ENCODE results near the gene BICDL2. TPM values are rescaled to one million over a fixed set of nuclear protein-coding genes. Genes with fewer than 3 reads are reported as not detected.
A peak's percentile ranks its signal among the peaks of the same experiment; 100 is the strongest.
"Not testable (repeated sequence)": the region's sequence is repeated elsewhere in the genome, so short reads cannot be mapped to it uniquely, and the experiment has no call there.

The BICDL2 gene
- polyA plus RNA-seq (2011; rRNA removed) (not detected in 2 replicates), polyA plus RNA-seq (2017; fragmentation: RNase III; extraction: RNeasy Plus Mini Kit Qiagen cat#74134 plus additional on column Dnase treatment) (not detected in 3 replicates), polyA minus RNA-seq (2011; rRNA and poly(A)+ RNA removed) (not detected in 2 replicates)
- polyA plus RNA-seq (2012; cell fraction: cytosol; rRNA removed), result 0.03 TPM in 1 of 2 replicates, not detected in the other
- polyA plus RNA-seq (2012; cell fraction: nucleus; rRNA removed), result 0.04 and 0.06 TPM in 2 replicates

GRCh38 chr16:3036726-3037315 lies at the start of gene BICDL2:
Gene BICDL2, minus strand, starts transcription at chr16:3036944. Its CDS starts 1,448 bp downstream, at chr16:3035496.
- H3K4me2 ChIP-seq, result peak within 1 kb of the TSS; percentile 68

GRCh38 chr16:3085868-3086595 lies 49.3 kb upstream of the BICDL2 start:
- DNase-seq (ENCODE audit: low read depth in 1 of 2, low spot score in 1 of 2) (no peak), ATAC-seq (no peak), FAIRE-seq (no peak)
- Histone ChIP-seq H3K4me3 (no peak overlapping the region), H3K4me1 (no peaks in the 10 kb centered on the region), H3K27ac (no peak overlapping the region), H3K4me2 (no peak overlapping the region), H3K9me3 (no peaks in the 10 kb centered on the region)
- WGBS (ENCODE audit: missing lambda C conversion rate), result 86% methylated on average over 17 of the region's 17 CpGs
- ChIA-PET CTCF (interaction anchor here (0.7 to 4.1 kb wide), 5 partner anchors 8 to 43 kb away, joined by 3 to 29 read pairs (median 5); no protein-coding TSS in a partner anchor), POLR2A (no interaction called here)
- TF ChIP-seq CBX8 (IDR thresholded peaks at IDR 0.05), result no peak

More at GRCh38 chr16:3036726-3037315, at the start of gene BICDL2:
- FAIRE-seq (no peak), DNase-seq (ENCODE audit: low read depth in 1 of 2, low spot score in 1 of 2) (no peak), ATAC-seq (no peak)
- Histone ChIP-seq H3K4me3 (peak within 1 kb of the TSS; percentile 30; the same call in 1 of the 3 replicates), H3K4me1 (0 out of 3 replicates have a peak, but pooled peaks cover 4% of the 10 kb centered on the region), H3K9me3 (no peaks in the 10 kb centered on the region), H3K27ac (peak within 1 kb of the TSS in 1 of 2 experiments; percentile 43; a peak in 2 of 6 replicates)
- TF ChIP-seq RARB (CRISPR knock-in tag; IDR thresholded peaks at IDR 0.05), result no peak
- TF ChIP-seq BHLHE40 (IDR thresholded peaks at IDR 0.05; ENCODE audit: low read depth, low read length), result no peak
- TF ChIP-seq ZSCAN20 (CRISPR knock-in tag; IDR thresholded peaks at IDR 0.05), result no peak
- TF ChIP-seq MAX (IDR thresholded peaks at IDR 0.05), result no peak
- no peak for TF ChIP-seq CBX8 (IDR thresholded peaks at IDR 0.05)
- no peak for TF ChIP-seq EHF (CRISPR knock-in tag; IDR thresholded peaks at IDR 0.05)
- ChIA-PET POLR2A (no interaction called here), CTCF (interaction anchor here (0.9 to 11.8 kb wide), 3 partner anchors 7 to 22 kb away, joined by 4 to 178 read pairs (median 6); no protein-coding TSS in a partner anchor)
- WGBS (ENCODE audit: missing lambda C conversion rate), result 64% methylated on average over 11 of the region's 44 CpGs

- no peak for TF ChIP-seq PHF8 (IDR thresholded peaks at IDR 0.05; ENCODE audit: borderline replicate concordance, low read depth)
- TF ChIP-seq EHF (CRISPR knock-in tag; IDR thresholded peaks at IDR 0.05), result no peak
- no peak for TF ChIP-seq BHLHE40 (IDR thresholded peaks at IDR 0.05; ENCODE audit: low read depth, low read length)
- no peak for TF ChIP-seq USF2 (IDR thresholded peaks at IDR 0.05)
- TF ChIP-seq NR3C1 (IDR thresholded peaks at IDR 0.05), result no peak
- no peak for TF ChIP-seq HOXB13 (CRISPR knock-in tag; IDR thresholded peaks at IDR 0.05; ENCODE audit: low read depth)
- no peak for TF ChIP-seq HOXA7 (CRISPR knock-in tag; IDR thresholded peaks at IDR 0.05)
- no peak for TF ChIP-seq SMC3 (IDR thresholded peaks at IDR 0.05)
- no peak for TF ChIP-seq MAZ (IDR thresholded peaks at IDR 0.05; ENCODE audit: borderline replicate concordance, low read depth, low read length)
- FAIRE-seq (no peak), DNase-seq (ENCODE audit: low read depth in 1 of 2, low spot score in 1 of 2) (no peak), ATAC-seq (no peak)
- Histone ChIP-seq H3K4me1 (no peaks in the 10 kb centered on the region), H3K27ac (no peak overlapping the region), H3K4me3 (no peak overlapping the region), H3K9me3 (no peaks in the 10 kb centered on the region), H3K4me2 (no peak overlapping the region)
- WGBS (ENCODE audit: missing lambda C conversion rate), result 69% methylated on average over 7 of the region's 7 CpGs
- ChIA-PET CTCF (interaction anchor here (0.7 to 0.9 kb wide), 2 partner anchors 10 to 26 kb away, joined by 3 to 5 read pairs; no protein-coding TSS in a partner anchor), POLR2A (no interaction called here)
These were observed 48.4 kb upstream of the BICDL2 start for GRCh38 chr16:3084969-3085670.

GRCh38 chr16:3084491-3084890 lies 47.7 kb upstream of the BICDL2 start:
- TF ChIP-seq HOXA7 (CRISPR knock-in tag; IDR thresholded peaks at IDR 0.05), result no peak
- TF ChIP-seq POLR2AphosphoS2 (conservative IDR thresholded peaks at IDR 0.05; ENCODE audit: low read length), result no peak
- TF ChIP-seq CHD4 (IDR thresholded peaks at IDR 0.05; ENCODE audit: borderline replicate concordance), result no peak
- TF ChIP-seq HES2 (IDR thresholded peaks at IDR 0.05), result no peak
- TF ChIP-seq FOSB (CRISPR knock-in tag; IDR thresholded peaks at IDR 0.05), result no peak
- no peak for TF ChIP-seq RCOR1 (IDR thresholded peaks at IDR 0.05; ENCODE audit: low read depth, low read length)
- no peak for TF ChIP-seq NPAS2 (CRISPR knock-in tag; IDR thresholded peaks at IDR 0.05; ENCODE audit: borderline replicate concordance)
- TF ChIP-seq ZFP36 (IDR thresholded peaks at IDR 0.05; ENCODE audit: borderline replicate concordance, partially characterized antibody), result no peak
- no peak for TF ChIP-seq CEBPB (IDR thresholded peaks at IDR 0.05)
- no peak for TF ChIP-seq MAX (IDR thresholded peaks at IDR 0.05)
- no peak for TF ChIP-seq NR3C1 (IDR thresholded peaks at IDR 0.05)
- no peak for TF ChIP-seq HOXB13 (CRISPR knock-in tag; IDR thresholded peaks at IDR 0.05; ENCODE audit: low read depth)
- Histone ChIP-seq H3K4me3 (no peak overlapping the region), H3K4me1 (no peaks in the 10 kb centered on the region), H3K9me3 (no peaks in the 10 kb centered on the region), H3K27ac (no peak overlapping the region), H3K4me2 (no peak overlapping the region)
- FAIRE-seq (no peak), DNase-seq (ENCODE audit: low read depth in 1 of 2, low spot score in 1 of 2) (no peak), ATAC-seq (no peak)
- ChIA-PET POLR2A (no interaction called here), CTCF (interaction anchor here (1.1 to 1.6 kb wide), 2 partner anchors 14 to 25 kb away, joined by 3 read pairs; no protein-coding TSS in a partner anchor)
- WGBS (ENCODE audit: missing lambda C conversion rate), result 22% methylated on average over 1 of the region's 1 CpG

GRCh38 chr16:3083408-3083807 lies 46.7 kb upstream of the BICDL2 start:
- H3K27ac ChIP-seq; ATAC-seq; H3K4me3 ChIP-seq; FAIRE-seq; H3K9me3 ChIP-seq; H3K4me1 ChIP-seq; DNase-seq (ENCODE audit: low read depth in 1 of 2, low spot score in 1 of 2); POLR2A ChIA-PET; H3K4me2 ChIP-seq: not testable (repeated sequence)
- WGBS (ENCODE audit: missing lambda C conversion rate), result 93% methylated on average over 8 of the region's 8 CpGs
- CTCF ChIA-PET, result interaction anchor here (0.8 to 1.6 kb wide), 7 partner anchors 10 to 36 kb away, joined by 3 to 6 read pairs (median 3); no protein-coding TSS in a partner anchor
